Measurements from ENCODE around the gene TMEM26.

Gene TMEM26

DNA sequence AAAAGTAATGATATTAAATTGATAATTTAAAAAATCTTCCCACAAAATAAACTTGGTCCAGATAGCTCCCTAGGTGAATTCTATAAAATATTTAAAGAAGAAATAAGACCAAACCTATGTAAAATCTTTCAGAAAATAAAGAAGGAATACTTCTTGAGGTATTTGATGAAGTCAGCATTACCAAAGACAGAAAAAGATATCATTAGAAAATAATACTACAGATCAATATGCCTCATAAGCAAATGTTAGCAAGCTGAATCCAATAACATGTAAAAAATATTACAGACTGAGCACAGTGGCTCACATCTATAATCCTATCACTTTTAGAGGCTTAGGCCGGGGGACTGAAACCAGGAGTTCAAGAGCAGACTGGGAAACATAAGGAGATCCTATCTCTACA, 30.0 kb downstream of the TMEM26 start:
- Histone ChIP-seq H3K4me3 (ENCODE audit: low read length in 2 of 2) (no peak overlapping the region), H3K27ac (ENCODE audit: low read length) (no peak overlapping the region), H3K9me3 (ENCODE audit: control insufficient read depth in 2 of 2, low read length in 2 of 2) (peaks cover 4 to 11% of the 10 kb centered on the region in 2 donors), H3K27me3 (ENCODE audit: control insufficient read depth in 1 of 2, insufficient read depth in 2 of 2, low read length in 2 of 2) (no peaks in the 10 kb centered on the region), H3K9ac (ENCODE audit: low read length in 2 of 2) (no peak overlapping the region), H3K36me3 (ENCODE audit: control insufficient read depth in 2 of 2, insufficient read depth in 2 of 2, low read length in 2 of 2) (no peaks in the 10 kb centered on the region), H3K4me1 (ENCODE audit: control insufficient read depth, insufficient read depth, low read length) (no peaks in the 10 kb centered on the region)

DNA sequence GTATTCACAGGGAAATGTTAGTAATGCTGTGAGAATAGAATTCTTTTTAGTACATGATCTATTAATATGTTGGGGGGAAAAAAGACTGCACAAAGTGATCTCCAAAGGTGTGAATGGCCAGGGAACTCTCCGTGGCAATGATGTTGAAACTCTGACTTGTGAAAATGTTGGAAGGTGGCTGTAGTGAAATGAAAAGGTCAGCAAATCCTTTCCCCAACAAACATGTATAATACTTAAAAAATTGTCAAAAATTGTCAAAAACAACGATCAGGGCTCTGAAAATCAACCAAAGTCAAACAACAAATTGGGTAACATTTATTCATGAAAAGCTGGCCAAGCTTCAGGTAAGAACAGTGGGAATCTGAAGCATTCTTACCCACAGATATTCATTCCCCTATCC, 35.5 kb downstream of the TMEM26 start:
- Histone ChIP-seq H3K36me3 (ENCODE audit: control insufficient read depth in 2 of 2, insufficient read depth in 2 of 2, low read length in 2 of 2) (no peaks in the 10 kb centered on the region), H3K9ac (ENCODE audit: low read length in 2 of 2) (no peak overlapping the region), H3K27ac (ENCODE audit: low read length) (no peak overlapping the region), H3K4me3 (ENCODE audit: low read length in 2 of 2) (no peak overlapping the region), H3K27me3 (ENCODE audit: control insufficient read depth in 1 of 2, insufficient read depth in 2 of 2, low read length in 2 of 2) (no peaks in the 10 kb centered on the region), H3K4me1 (ENCODE audit: control insufficient read depth, insufficient read depth, low read length) (no peaks in the 10 kb centered on the region), H3K9me3 (ENCODE audit: control insufficient read depth in 2 of 2, low read length in 2 of 2) (peaks cover 4% of the 10 kb centered on the region in 2 donors)

DNA sequence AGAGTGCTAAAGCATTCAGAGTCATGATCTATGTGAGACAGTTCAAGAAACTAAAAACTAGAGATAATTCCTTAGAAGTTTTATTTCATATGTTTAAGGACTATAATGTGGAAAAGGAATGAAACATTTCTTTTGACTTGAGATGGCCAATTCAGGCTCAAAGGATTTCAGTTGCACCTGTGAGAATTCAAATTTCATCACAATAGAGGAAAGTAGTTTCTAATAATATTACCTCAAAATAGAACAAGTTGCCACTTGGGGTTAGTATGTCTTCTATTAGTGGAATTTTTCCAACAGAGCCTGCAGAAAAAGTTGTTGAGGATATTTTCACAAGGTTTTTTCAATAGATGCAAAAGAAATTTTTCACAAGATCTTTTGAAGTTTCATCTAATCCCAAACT, 37.4 kb downstream of the TMEM26 start:
- no peaks in the 10 kb centered on the region for H3K9me3 ChIP-seq (ENCODE audit: control insufficient read depth in 2 of 2, low read length in 2 of 2)
- H3K27ac ChIP-seq (ENCODE audit: low read length), result no peak overlapping the region
- H3K4me1 ChIP-seq (ENCODE audit: control insufficient read depth, insufficient read depth, low read length), result no peaks in the 10 kb centered on the region
- H3K36me3 ChIP-seq (ENCODE audit: control insufficient read depth in 2 of 2, insufficient read depth in 2 of 2, low read length in 2 of 2), result no peaks in the 10 kb centered on the region
- no peaks in the 10 kb centered on the region for H3K27me3 ChIP-seq (ENCODE audit: control insufficient read depth in 1 of 2, insufficient read depth in 2 of 2, low read length in 2 of 2)
- H3K4me3 ChIP-seq (ENCODE audit: low read length in 2 of 2), result no peak overlapping the region
- no peak overlapping the region for H3K9ac ChIP-seq (ENCODE audit: low read length in 2 of 2)

DNA sequence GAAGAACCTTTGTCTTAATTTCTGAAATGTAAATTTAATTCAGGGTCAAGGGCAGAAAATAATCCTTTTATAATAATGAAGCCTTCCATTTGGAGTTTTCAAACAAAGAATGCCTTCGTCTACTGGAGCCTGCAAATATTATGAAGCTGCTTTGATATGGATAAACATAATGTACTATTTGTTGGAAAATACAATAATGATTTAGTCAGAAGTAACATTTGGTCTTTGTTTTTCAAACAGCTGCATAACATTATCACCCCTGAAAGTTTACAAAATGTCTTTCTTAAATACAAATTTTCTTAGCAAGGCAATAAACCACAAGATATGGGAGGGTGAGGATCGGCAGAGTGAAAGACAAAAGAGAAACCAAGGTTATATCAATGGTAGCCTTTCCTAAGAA, 41.5 kb downstream of the TMEM26 start:
- no peaks in the 10 kb centered on the region for H3K36me3 ChIP-seq (ENCODE audit: control insufficient read depth in 2 of 2, insufficient read depth in 2 of 2, low read length in 2 of 2)

DNA sequence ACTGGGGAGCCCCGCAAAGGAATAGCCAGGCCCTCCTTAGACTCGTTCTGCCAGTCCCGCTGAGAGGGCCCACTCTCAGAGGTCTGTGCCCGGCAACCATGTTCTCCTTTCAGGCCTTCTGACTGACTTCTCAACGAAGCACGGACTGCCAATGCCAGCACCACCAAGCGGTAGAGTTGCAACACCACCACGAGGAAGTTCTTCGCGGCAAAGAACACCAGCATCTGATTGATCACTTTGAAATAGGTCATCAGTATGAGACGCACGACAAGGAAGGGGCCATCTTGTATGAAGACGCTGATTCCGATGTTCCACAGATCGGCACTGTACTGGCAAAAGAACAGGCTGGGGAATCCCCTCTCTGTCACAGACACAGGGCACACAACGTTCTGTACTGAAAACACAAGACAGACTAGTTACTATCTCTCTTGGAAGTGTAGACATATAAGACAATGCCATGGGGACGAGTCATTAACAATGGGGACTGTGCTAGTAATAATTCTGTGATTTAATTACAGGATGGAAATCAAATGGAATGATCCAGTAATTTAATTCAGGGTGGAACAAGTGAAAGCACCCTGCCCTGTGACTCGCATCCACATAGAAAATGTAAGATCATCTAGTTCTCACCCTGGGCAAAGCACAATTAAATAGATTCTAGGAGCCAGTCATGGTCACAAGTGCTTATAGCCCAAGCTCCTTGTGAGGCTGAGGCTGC, 42.7 kb downstream of the TMEM26 start:
- Histone ChIP-seq H3K4me3 (ENCODE audit: low read length in 2 of 2) (no peak overlapping the region), H3K4me1 (ENCODE audit: control insufficient read depth, insufficient read depth, low read length) (no peaks in the 10 kb centered on the region), H3K36me3 (ENCODE audit: control insufficient read depth in 2 of 2, insufficient read depth in 2 of 2, low read length in 2 of 2) (no peaks in the 10 kb centered on the region), H3K27ac (ENCODE audit: low read length) (no peak overlapping the region), H3K27me3 (ENCODE audit: control insufficient read depth in 1 of 2, insufficient read depth in 2 of 2, low read length in 2 of 2) (no peaks in the 10 kb centered on the region), H3K9me3 (ENCODE audit: control insufficient read depth in 2 of 2, low read length in 2 of 2) (no peaks in the 10 kb centered on the region), H3K9ac (ENCODE audit: low read length in 2 of 2) (no peak overlapping the region)

More for the DNA sequence above, 41.5 kb downstream of the TMEM26 start:
- Histone ChIP-seq H3K4me3 (ENCODE audit: low read length in 2 of 2) (no peak overlapping the region), H3K27ac (ENCODE audit: low read length) (no peak overlapping the region), H3K27me3 (ENCODE audit: control insufficient read depth in 1 of 2, insufficient read depth in 2 of 2, low read length in 2 of 2) (no peaks in the 10 kb centered on the region), H3K4me1 (ENCODE audit: control insufficient read depth, insufficient read depth, low read length) (no peaks in the 10 kb centered on the region), H3K9me3 (ENCODE audit: control insufficient read depth in 2 of 2, low read length in 2 of 2) (no peaks in the 10 kb centered on the region), H3K9ac (ENCODE audit: low read length in 2 of 2) (no peak overlapping the region)

DNA sequence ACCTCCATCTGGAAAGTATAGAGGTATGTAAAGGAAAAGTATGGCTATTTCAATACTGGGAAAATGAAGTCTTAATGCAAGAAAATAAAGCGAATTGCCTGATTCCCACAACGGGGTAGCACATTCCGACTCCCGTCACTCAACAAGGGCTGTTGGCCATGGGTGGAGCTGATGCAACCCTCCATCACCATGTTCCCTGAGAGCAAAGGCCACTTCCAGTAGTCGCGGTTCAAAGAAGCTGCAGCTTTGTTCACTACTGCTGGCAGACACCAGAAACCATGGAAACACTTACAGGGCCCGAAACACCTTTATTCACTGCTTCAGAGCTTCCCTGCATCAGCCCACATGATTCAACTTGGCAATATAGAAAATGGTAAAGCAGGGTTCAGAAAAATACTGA, 44.0 kb downstream of the TMEM26 start:
- Histone ChIP-seq H3K4me1 (ENCODE audit: control insufficient read depth, insufficient read depth, low read length) (no peaks in the 10 kb centered on the region), H3K27me3 (ENCODE audit: control insufficient read depth in 1 of 2, insufficient read depth in 2 of 2, low read length in 2 of 2) (no peaks in the 10 kb centered on the region), H3K27ac (ENCODE audit: low read length) (no peak overlapping the region), H3K36me3 (ENCODE audit: control insufficient read depth in 2 of 2, insufficient read depth in 2 of 2, low read length in 2 of 2) (no peaks in the 10 kb centered on the region), H3K9ac (ENCODE audit: low read length in 2 of 2) (no peak overlapping the region), H3K9me3 (ENCODE audit: control insufficient read depth in 2 of 2, low read length in 2 of 2) (no peaks in the 10 kb centered on the region), H3K4me3 (ENCODE audit: low read length in 2 of 2) (no peak overlapping the region)

DNA sequence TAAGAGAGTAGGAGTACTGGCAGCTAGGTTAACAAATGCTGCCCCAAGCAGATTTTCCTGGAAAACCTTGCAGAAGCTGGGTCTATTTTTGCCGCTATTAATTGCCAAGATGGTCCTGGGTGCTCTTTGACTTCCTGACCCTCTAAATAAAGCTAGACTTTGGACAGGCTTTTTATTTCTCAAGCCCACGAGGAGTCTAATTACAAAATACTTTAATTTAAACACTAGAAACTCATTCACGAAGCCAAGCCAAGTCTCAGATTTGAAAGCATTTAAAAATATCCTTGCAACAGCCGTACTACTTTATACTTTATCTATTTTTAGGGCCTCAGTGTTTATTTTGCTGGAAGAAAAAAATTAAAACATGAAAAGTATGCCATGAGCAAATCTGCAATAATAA, 45.1 kb downstream of the TMEM26 start:
- Histone ChIP-seq H3K27ac (ENCODE audit: low read length) (no peak overlapping the region), H3K36me3 (ENCODE audit: control insufficient read depth in 2 of 2, insufficient read depth in 2 of 2, low read length in 2 of 2) (no peaks in the 10 kb centered on the region), H3K4me1 (ENCODE audit: control insufficient read depth, insufficient read depth, low read length) (no peaks in the 10 kb centered on the region), H3K9ac (ENCODE audit: low read length in 2 of 2) (no peak overlapping the region), H3K27me3 (ENCODE audit: control insufficient read depth in 1 of 2, insufficient read depth in 2 of 2, low read length in 2 of 2) (no peaks in the 10 kb centered on the region), H3K9me3 (ENCODE audit: control insufficient read depth in 2 of 2, low read length in 2 of 2) (no peaks in the 10 kb centered on the region), H3K4me3 (ENCODE audit: low read length in 2 of 2) (no peak overlapping the region)

DNA sequence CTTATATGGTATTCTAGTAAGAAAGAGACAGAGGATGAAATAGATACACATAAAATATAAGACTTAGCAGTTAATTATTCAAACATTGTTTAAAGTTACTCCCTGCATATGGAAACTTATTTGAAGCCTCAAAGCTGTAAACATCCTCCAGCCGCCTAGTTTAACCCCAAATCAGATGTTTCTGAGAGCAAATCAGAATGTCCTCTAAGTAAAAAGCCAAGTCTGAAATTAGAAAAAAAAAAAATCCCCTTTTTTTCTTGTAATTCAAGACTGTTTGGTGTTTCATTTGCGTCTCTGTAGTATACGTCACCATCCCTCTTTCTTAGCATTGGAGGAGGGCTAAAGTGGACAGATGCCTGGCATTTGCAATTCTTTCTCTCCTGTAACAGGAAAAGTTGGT, 46.4 kb downstream of the TMEM26 start:
- H3K9ac ChIP-seq (ENCODE audit: low read length in 2 of 2), result no peak overlapping the region
- H3K27me3 ChIP-seq (ENCODE audit: control insufficient read depth in 1 of 2, insufficient read depth in 2 of 2, low read length in 2 of 2), result no peaks in the 10 kb centered on the region
- H3K9me3 ChIP-seq (ENCODE audit: control insufficient read depth in 2 of 2, low read length in 2 of 2), result no peaks in the 10 kb centered on the region
- no peaks in the 10 kb centered on the region for H3K4me1 ChIP-seq (ENCODE audit: control insufficient read depth, insufficient read depth, low read length)
- no peak overlapping the region for H3K4me3 ChIP-seq (ENCODE audit: low read length in 2 of 2)
- H3K27ac ChIP-seq (ENCODE audit: low read length), result no peak overlapping the region
- H3K36me3 ChIP-seq (ENCODE audit: control insufficient read depth in 2 of 2, insufficient read depth in 2 of 2, low read length in 2 of 2), result no peaks in the 10 kb centered on the region

DNA sequence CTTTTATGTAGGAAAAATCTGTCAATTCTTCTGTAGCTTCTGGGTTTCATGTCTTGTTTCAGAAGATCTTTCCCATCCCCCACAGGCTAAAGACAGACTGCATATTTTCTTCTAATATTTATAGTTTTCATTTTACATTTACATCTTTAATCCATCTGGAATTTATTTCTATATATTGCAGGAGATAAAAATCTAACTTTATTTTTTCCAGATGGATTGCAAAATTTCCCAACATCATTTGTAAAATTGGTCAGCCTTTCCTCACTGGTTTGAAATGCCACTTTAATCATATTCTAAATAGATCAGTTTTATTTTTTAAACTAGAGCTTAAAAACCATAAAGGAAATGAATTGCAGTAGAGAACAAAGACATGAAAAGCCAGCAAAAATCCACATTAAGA, 46.9 kb downstream of the TMEM26 start:
- no peak overlapping the region for H3K4me3 ChIP-seq (ENCODE audit: low read length in 2 of 2)
- H3K9ac ChIP-seq (ENCODE audit: low read length in 2 of 2), result no peak overlapping the region
- no peaks in the 10 kb centered on the region for H3K36me3 ChIP-seq (ENCODE audit: control insufficient read depth in 2 of 2, insufficient read depth in 2 of 2, low read length in 2 of 2)
- H3K9me3 ChIP-seq (ENCODE audit: control insufficient read depth in 2 of 2, low read length in 2 of 2), result no peaks in the 10 kb centered on the region
- no peaks in the 10 kb centered on the region for H3K27me3 ChIP-seq (ENCODE audit: control insufficient read depth in 1 of 2, insufficient read depth in 2 of 2, low read length in 2 of 2)
- H3K4me1 ChIP-seq (ENCODE audit: control insufficient read depth, insufficient read depth, low read length), result no peaks in the 10 kb centered on the region
- H3K27ac ChIP-seq (ENCODE audit: low read length), result no peak overlapping the region

DNA sequence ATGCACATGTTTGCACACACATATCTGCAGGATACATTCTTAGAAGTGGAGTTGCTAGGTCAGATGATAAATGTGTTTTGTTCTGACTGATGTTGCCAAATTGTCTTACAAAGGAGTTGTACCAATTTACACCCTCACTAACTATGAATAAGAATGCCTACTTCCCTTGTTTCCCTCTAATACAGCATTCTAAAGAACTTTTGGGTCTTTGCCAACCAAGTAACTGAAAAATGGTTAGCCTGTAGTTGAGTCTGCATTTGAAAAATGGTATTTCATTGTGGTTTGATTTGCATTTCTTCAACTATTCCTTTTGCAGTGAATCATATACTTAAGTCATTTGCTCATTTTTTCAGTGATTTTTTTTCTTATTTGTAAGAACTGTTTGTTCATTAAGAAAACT, 48.4 kb downstream of the TMEM26 start:
- no peaks in the 10 kb centered on the region for H3K27me3 ChIP-seq (ENCODE audit: control insufficient read depth in 1 of 2, insufficient read depth in 2 of 2, low read length in 2 of 2)
- no peak overlapping the region for H3K4me3 ChIP-seq (ENCODE audit: low read length in 2 of 2)
- H3K9me3 ChIP-seq (ENCODE audit: control insufficient read depth in 2 of 2, low read length in 2 of 2), result no peaks in the 10 kb centered on the region
- no peaks in the 10 kb centered on the region for H3K4me1 ChIP-seq (ENCODE audit: control insufficient read depth, insufficient read depth, low read length)
- H3K27ac ChIP-seq (ENCODE audit: low read length), result no peak overlapping the region
- no peaks in the 10 kb centered on the region for H3K36me3 ChIP-seq (ENCODE audit: control insufficient read depth in 2 of 2, insufficient read depth in 2 of 2, low read length in 2 of 2)
- no peak overlapping the region for H3K9ac ChIP-seq (ENCODE audit: low read length in 2 of 2)

DNA sequence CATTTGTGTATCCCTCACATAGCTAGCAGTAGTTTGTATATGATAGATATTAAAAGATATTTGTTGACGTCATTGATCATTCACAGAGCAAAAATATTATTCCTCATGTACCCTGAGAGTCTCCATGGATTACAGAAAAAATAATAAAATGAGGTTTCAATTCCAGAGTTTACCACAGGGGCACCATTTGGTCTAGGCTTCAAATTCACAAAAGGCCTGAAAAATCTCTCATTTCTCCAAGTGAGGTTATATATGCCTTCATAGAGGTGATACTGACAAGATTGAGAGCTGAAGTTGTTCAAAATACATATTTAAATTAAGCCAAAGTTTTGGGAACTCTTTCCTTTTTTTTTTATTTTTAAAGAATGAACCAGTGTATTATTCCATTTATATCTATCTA, 52.7 kb downstream of the TMEM26 start:
- Histone ChIP-seq H3K4me3 (ENCODE audit: low read length in 2 of 2) (no peak overlapping the region), H3K27ac (ENCODE audit: low read length) (no peak overlapping the region), H3K9me3 (ENCODE audit: control insufficient read depth in 2 of 2, low read length in 2 of 2) (no peaks in the 10 kb centered on the region), H3K4me1 (ENCODE audit: control insufficient read depth, insufficient read depth, low read length) (no peaks in the 10 kb centered on the region), H3K36me3 (ENCODE audit: control insufficient read depth in 2 of 2, insufficient read depth in 2 of 2, low read length in 2 of 2) (no peaks in the 10 kb centered on the region), H3K27me3 (ENCODE audit: control insufficient read depth in 1 of 2, insufficient read depth in 2 of 2, low read length in 2 of 2) (no peaks in the 10 kb centered on the region), H3K9ac (ENCODE audit: low read length in 2 of 2) (no peak overlapping the region)
